Esophagus muscularis mucosa (tissue), 4 donors: ENCODE results near the gene ATP5MC2.

Experiments
- EP300 ChIP-seq: sonication (generic); formaldehyde crosslinking; IDR thresholded peaks from one replicate; pipeline ENCODE4 v1.6.1; 2017; ENCODE audit warnings: antibody characterized with exemption
- POLR2A ChIP-seq: fragments of 450-650 bp; IDR thresholded peaks from one replicate; pipeline ENCODE4 v1.6.1; 2017; ENCODE audit warnings: antibody characterized with exemption, moderate library complexity, mild to moderate bottlenecking, low read depth
- POLR2AphosphoS5 ChIP-seq, 2 donors: sonication (generic); formaldehyde crosslinking; IDR thresholded peaks; one replicate each; pipeline ENCODE4 v1.6.1; 2017; ENCODE audit warnings: antibody characterized with exemption in 2 of 2
- TF ChIP-seq, protein P1 (sequence below), 3 experiments: fragments of 200-600 bp in 2 of 3; fragments of 450-650 bp in 1 of 3; sonication (generic) in 2 of 3; IDR thresholded peaks; one replicate each; pipeline ENCODE4 v1.5.1; 2017 to 2019; ENCODE audit warnings: antibody characterized with exemption in 3 of 3, mild to moderate bottlenecking in 2 of 3, moderate library complexity in 1 of 3

DNA sequence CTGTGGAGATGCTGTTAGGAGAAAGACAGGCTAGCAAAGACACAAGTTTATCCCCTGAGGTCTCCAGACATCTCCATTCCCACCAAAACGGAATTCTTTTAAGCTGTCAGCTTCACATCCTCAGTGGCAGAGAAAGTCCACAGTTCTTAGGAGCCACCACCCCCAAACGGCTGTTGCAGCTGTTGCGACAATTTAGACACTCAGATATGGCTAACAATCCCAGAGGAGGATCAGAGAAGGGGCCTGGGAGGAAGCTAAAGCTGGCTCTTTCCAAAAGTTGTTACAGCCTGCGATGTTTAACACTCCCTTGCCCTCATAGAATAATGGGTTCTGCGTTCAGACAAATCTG, 1.9 kb upstream of the ATP5MC2 start:
- TF ChIP-seq, protein P1, sequence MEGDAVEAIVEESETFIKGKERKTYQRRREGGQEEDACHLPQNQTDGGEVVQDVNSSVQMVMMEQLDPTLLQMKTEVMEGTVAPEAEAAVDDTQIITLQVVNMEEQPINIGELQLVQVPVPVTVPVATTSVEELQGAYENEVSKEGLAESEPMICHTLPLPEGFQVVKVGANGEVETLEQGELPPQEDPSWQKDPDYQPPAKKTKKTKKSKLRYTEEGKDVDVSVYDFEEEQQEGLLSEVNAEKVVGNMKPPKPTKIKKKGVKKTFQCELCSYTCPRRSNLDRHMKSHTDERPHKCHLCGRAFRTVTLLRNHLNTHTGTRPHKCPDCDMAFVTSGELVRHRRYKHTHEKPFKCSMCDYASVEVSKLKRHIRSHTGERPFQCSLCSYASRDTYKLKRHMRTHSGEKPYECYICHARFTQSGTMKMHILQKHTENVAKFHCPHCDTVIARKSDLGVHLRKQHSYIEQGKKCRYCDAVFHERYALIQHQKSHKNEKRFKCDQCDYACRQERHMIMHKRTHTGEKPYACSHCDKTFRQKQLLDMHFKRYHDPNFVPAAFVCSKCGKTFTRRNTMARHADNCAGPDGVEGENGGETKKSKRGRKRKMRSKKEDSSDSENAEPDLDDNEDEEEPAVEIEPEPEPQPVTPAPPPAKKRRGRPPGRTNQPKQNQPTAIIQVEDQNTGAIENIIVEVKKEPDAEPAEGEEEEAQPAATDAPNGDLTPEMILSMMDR (IDR thresholded peaks at IDR 0.05): no peak
- TF ChIP-seq POLR2A (no peak), EP300 (no peak), POLR2AphosphoS5 (IDR thresholded peaks at IDR 0.05) (no peak)
